Choroid plexus epithelial cell (primary cell): ENCODE measurements around the gene SIRT5.
A peak's percentile ranks its signal among the peaks of the same experiment; 100 is the strongest.

ENCODE experiments used
- DNase-seq: peaks from one replicate; pipeline ENCODE4 v3.0.0-alpha.2; 2010; ENCODE audit warnings: low read depth
- H3K4me3 ChIP-seq: 2 replicates; pipeline ENCODE4 v1.5.1; 2011; ENCODE audit warnings: low read depth, mild to moderate bottlenecking, control low read depth, low read length, moderate library complexity
- CTCF ChIP-seq: conservative IDR thresholded peaks from 2 replicates; pipeline ENCODE4 v1.5.1; 2011; ENCODE audit warnings: low read depth, mild to moderate bottlenecking, control low read depth, inconsistent platforms, low read length, moderate library complexity

Gene SIRT5

GRCh38 chr6:13629459-13630116 is 55.2 kb downstream of the SIRT5 start:
- no peak for DNase-seq
- H3K4me3 ChIP-seq, result no peak overlapping the region
- TF ChIP-seq CTCF, result no peak

GRCh38 chr6:13630499-13630898 is 56.1 kb downstream of the SIRT5 start:
- DNase-seq, result peak; percentile 13
- TF ChIP-seq CTCF, result no peak
- H3K4me3 ChIP-seq, result no peak overlapping the region

- no peak overlapping the region for H3K4me3 ChIP-seq
- DNase-seq, result no peak
- no peak for TF ChIP-seq CTCF
Observed at GRCh38 chr6:13633343-13633742, 58.9 kb downstream of the SIRT5 start.

- no peak for TF ChIP-seq CTCF
- no peak overlapping the region for H3K4me3 ChIP-seq
- no peak for DNase-seq
Observed at GRCh38 chr6:13635948-13636658, 61.7 kb downstream of the SIRT5 start.

GRCh38 chr6:13638014-13638413 is 63.6 kb downstream of the SIRT5 start:
- no peak for TF ChIP-seq CTCF
- no peak for DNase-seq
- no peak overlapping the region for H3K4me3 ChIP-seq

GRCh38 chr6:13638626-13639025 is 64.2 kb downstream of the SIRT5 start:
- H3K4me3 ChIP-seq, result no peak overlapping the region
- no peak for TF ChIP-seq CTCF

GRCh38 chr6:13641315-13641714 is 66.9 kb downstream of the SIRT5 start:
- peak; percentile 28 for DNase-seq
- H3K4me3 ChIP-seq, result no peak overlapping the region
- TF ChIP-seq CTCF, result no peak

More at GRCh38 chr6:13638626-13639025, 64.2 kb downstream of the SIRT5 start:
- no peak for DNase-seq
